ENCODE results near the gene CALM3.
"Not testable (repeated sequence)": the region's sequence is repeated elsewhere in the genome, so short reads cannot be mapped to it uniquely, and the experiment has no call there.

Gene CALM3

GRCh38 chr19:46601318-46602224 lies at the start of gene CALM3:
Gene CALM3, plus strand, starts transcription at chr19:46601330. Its CDS starts 105 bp downstream, at chr19:46601435.
- TF ChIP-seq FOXA1 (IDR thresholded peaks at IDR 0.05) (no peak), PKNOX1 (IDR thresholded peaks at IDR 0.05) (no peak), FOXM1 (IDR thresholded peaks at IDR 0.05; ENCODE audit: borderline replicate concordance) (no peak), BHLHE40 (IDR thresholded peaks at IDR 0.05; ENCODE audit: borderline replicate concordance) (no peak), ARNT (IDR thresholded peaks at IDR 0.05) (no peak), CTBP1 (IDR thresholded peaks at IDR 0.05; ENCODE audit: borderline replicate concordance) (no peak), L3MBTL2 (conservative IDR thresholded peaks at IDR 0.05) (no peak), ZNF384 (IDR thresholded peaks at IDR 0.05) (no peak), NFRKB (IDR thresholded peaks at IDR 0.05) (no peak), HDGF (IDR thresholded peaks at IDR 0.05; ENCODE audit: borderline replicate concordance) (no peak), SP1 (IDR thresholded peaks at IDR 0.05) (no peak), TARDBP (IDR thresholded peaks at IDR 0.05) (no peak), SUZ12 (IDR thresholded peaks at IDR 0.05) (no peak), LEF1 (IDR thresholded peaks at IDR 0.05; ENCODE audit: borderline replicate concordance) (no peak), ELF4 (IDR thresholded peaks at IDR 0.05) (no peak)
- DNase-seq (ENCODE audit: extremely low spot score), result no peak

GRCh38 chr19:46552891-46553290 lies 48.2 kb upstream of the CALM3 start:
- POLR2A ChIA-PET, result no interaction called here

More at GRCh38 chr19:46601318-46602224, at the start of gene CALM3:
- ChIA-PET CTCF (interaction anchor here (0.7 to 4.2 kb wide), 3 partner anchors 9 to 30 kb away, joined by 3 to 20 read pairs (median 3); no protein-coding TSS in a partner anchor), POLR2A (interaction anchor here (0.7 to 5.0 kb wide), 19 partner anchors 9 to 301 kb away, joined by 3 to 40 read pairs (median 4); partner anchors contain the start of genes DACT3 and SLC1A5)

GRCh38 chr19:46554161-46554560 lies 47.0 kb upstream of the CALM3 start:
- POLR2A ChIA-PET, result interaction anchor here (1.1 kb wide), 1 partner anchor 47 kb away, joined by 3 read pairs; no protein-coding TSS in a partner anchor
- no peak for DNase-seq (ENCODE audit: extremely low spot score)
- CTCF ChIA-PET, result no interaction called here
- TF ChIP-seq TARDBP (IDR thresholded peaks at IDR 0.05) (no peak), ARNT (IDR thresholded peaks at IDR 0.05) (no peak), CTBP1 (IDR thresholded peaks at IDR 0.05; ENCODE audit: borderline replicate concordance) (no peak), FOXK2 (IDR thresholded peaks at IDR 0.05) (no peak), FOXM1 (IDR thresholded peaks at IDR 0.05; ENCODE audit: borderline replicate concordance) (no peak), LEF1 (IDR thresholded peaks at IDR 0.05; ENCODE audit: borderline replicate concordance) (no peak), SP1 (IDR thresholded peaks at IDR 0.05) (no peak), L3MBTL2 (conservative IDR thresholded peaks at IDR 0.05) (no peak), FOXA1 (IDR thresholded peaks at IDR 0.05) (no peak), HDGF (IDR thresholded peaks at IDR 0.05; ENCODE audit: borderline replicate concordance) (no peak), BHLHE40 (IDR thresholded peaks at IDR 0.05; ENCODE audit: borderline replicate concordance) (no peak), SUZ12 (IDR thresholded peaks at IDR 0.05) (no peak), NFRKB (IDR thresholded peaks at IDR 0.05) (no peak), ELF4 (IDR thresholded peaks at IDR 0.05) (no peak), PKNOX1 (IDR thresholded peaks at IDR 0.05) (no peak), ZNF384 (IDR thresholded peaks at IDR 0.05) (no peak)

More at GRCh38 chr19:46552891-46553290, 48.2 kb upstream of the CALM3 start:
- no peak for DNase-seq (ENCODE audit: extremely low spot score)
- CTCF ChIA-PET, result no interaction called here
- TF ChIP-seq ARNT (IDR thresholded peaks at IDR 0.05) (no peak), TARDBP (IDR thresholded peaks at IDR 0.05) (no peak), CTBP1 (IDR thresholded peaks at IDR 0.05; ENCODE audit: borderline replicate concordance) (no peak), BHLHE40 (IDR thresholded peaks at IDR 0.05; ENCODE audit: borderline replicate concordance) (no peak), SP1 (IDR thresholded peaks at IDR 0.05) (no peak), FOXM1 (IDR thresholded peaks at IDR 0.05; ENCODE audit: borderline replicate concordance) (no peak), ZNF384 (IDR thresholded peaks at IDR 0.05) (no peak), ELF4 (IDR thresholded peaks at IDR 0.05) (no peak), SUZ12 (IDR thresholded peaks at IDR 0.05) (no peak), HDGF (IDR thresholded peaks at IDR 0.05; ENCODE audit: borderline replicate concordance) (no peak), LEF1 (IDR thresholded peaks at IDR 0.05; ENCODE audit: borderline replicate concordance) (no peak)

- ChIA-PET CTCF (interaction anchor here (1.0 kb wide), 1 partner anchor 26 kb away, joined by 5 read pairs; no protein-coding TSS in a partner anchor), POLR2A (interaction anchor here (1.2 kb wide), 1 partner anchor 46 kb away, joined by 5 read pairs; no protein-coding TSS in a partner anchor)
- no peak for DNase-seq (ENCODE audit: extremely low spot score)
- TF ChIP-seq BHLHE40 (IDR thresholded peaks at IDR 0.05; ENCODE audit: borderline replicate concordance) (no peak), ELF4 (IDR thresholded peaks at IDR 0.05) (no peak), NFRKB (IDR thresholded peaks at IDR 0.05) (no peak), ZNF384 (IDR thresholded peaks at IDR 0.05) (no peak), SUZ12 (IDR thresholded peaks at IDR 0.05) (no peak), FOXM1 (IDR thresholded peaks at IDR 0.05; ENCODE audit: borderline replicate concordance) (no peak), ARNT (IDR thresholded peaks at IDR 0.05) (no peak), CTBP1 (IDR thresholded peaks at IDR 0.05; ENCODE audit: borderline replicate concordance) (no peak)
These were observed 45.4 kb upstream of the CALM3 start for GRCh38 chr19:46555628-46556280.

- DNase-seq (ENCODE audit: extremely low spot score), result not testable (repeated sequence)
- ChIA-PET CTCF (interaction anchor here (0.6 to 1.0 kb wide), 2 partner anchors 8 to 27 kb away, joined by 4 to 5 read pairs; no protein-coding TSS in a partner anchor), POLR2A (interaction anchor here (1.2 kb wide), 1 partner anchor 45 kb away, joined by 5 read pairs; no protein-coding TSS in a partner anchor)
These were observed 44.7 kb upstream of the CALM3 start for GRCh38 chr19:46556471-46556870.

- POLR2A ChIA-PET, result no interaction called here
- DNase-seq (ENCODE audit: extremely low spot score), result no peak
- CTCF ChIA-PET, result no interaction called here
- TF ChIP-seq ARNT (IDR thresholded peaks at IDR 0.05) (no peak), FOXM1 (IDR thresholded peaks at IDR 0.05; ENCODE audit: borderline replicate concordance) (no peak), BHLHE40 (IDR thresholded peaks at IDR 0.05; ENCODE audit: borderline replicate concordance) (no peak), ZNF384 (IDR thresholded peaks at IDR 0.05) (no peak), SUZ12 (IDR thresholded peaks at IDR 0.05) (no peak), TARDBP (IDR thresholded peaks at IDR 0.05) (no peak), SP1 (IDR thresholded peaks at IDR 0.05) (no peak), FOXK2 (IDR thresholded peaks at IDR 0.05) (no peak), PKNOX1 (IDR thresholded peaks at IDR 0.05) (no peak), FOXA1 (IDR thresholded peaks at IDR 0.05) (no peak), L3MBTL2 (conservative IDR thresholded peaks at IDR 0.05) (no peak)
These were observed 41.9 kb upstream of the CALM3 start for GRCh38 chr19:46559203-46559602.

GRCh38 chr19:46559675-46560074 lies 41.5 kb upstream of the CALM3 start:
- POLR2A ChIA-PET; DNase-seq (ENCODE audit: extremely low spot score); CTCF ChIA-PET: not testable (repeated sequence)

Data from HEK293T (cell line).